Sigmoid colon (tissue), 4 donors: ENCODE data around the gene GTF2IRD1.

ENCODE experiments used
- EP300 ChIP-seq, 4 donors: sonication (generic); formaldehyde crosslinking; IDR thresholded peaks; one replicate each; pipeline ENCODE4 v1.6.1; 2017; ENCODE audit warnings: antibody characterized with exemption in 4 of 4
- POLR2A ChIP-seq, 2 donors: fragments of 450-650 bp; IDR thresholded peaks; one replicate each; pipeline ENCODE4 v1.6.1; 2016; ENCODE audit warnings: antibody characterized with exemption in 2 of 2, mild to moderate bottlenecking in 2 of 2, moderate library complexity in 2 of 2
- POLR2AphosphoS5 ChIP-seq, 4 donors: sonication (generic); formaldehyde crosslinking; IDR thresholded peaks; one replicate each; pipeline ENCODE4 v1.6.1; 2017; ENCODE audit warnings: antibody characterized with exemption in 4 of 4
- TF ChIP-seq, protein P1 (sequence below), 4 experiments: fragments of 450-650 bp in 3 of 4; fragments of 200-600 bp in 1 of 4; IDR thresholded peaks; one replicate each; pipeline ENCODE4 v1.5.1; 2016 to 2019; ENCODE audit warnings: antibody characterized with exemption in 4 of 4, mild to moderate bottlenecking in 3 of 4, moderate library complexity in 2 of 4

DNA sequence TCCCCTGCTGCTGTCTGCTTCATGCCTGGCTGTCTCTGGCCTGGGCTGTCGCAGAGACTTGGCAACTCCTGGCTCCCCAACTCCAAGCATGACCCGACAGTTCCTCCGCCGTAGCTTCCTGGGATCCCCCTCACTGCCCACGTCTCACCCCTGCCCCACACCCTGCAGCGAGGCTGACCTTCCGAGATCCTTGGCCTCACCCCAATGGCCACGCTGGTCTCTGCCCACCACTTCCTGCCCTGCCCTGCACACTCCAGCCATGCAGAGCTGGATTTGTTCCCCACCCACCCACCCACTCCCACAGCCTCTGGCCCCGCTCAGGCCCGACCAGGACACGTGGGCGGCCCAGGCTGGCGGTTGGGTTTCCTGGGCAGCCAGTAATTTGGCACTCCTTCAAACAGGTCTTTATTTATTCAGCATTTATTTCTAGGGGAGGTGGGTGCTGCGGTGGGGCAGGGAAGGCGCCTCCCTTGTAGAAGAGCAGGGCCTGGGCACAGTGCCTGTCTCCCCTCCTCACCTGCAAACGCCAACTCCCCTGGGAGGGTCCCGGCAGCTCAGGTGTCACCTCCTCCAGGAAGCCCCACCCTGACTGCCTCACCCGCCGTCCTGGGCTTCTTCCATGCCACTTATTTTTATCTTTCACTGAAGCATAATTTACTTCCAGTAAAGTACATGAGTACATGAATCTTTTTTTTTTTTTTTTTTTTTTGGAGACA is 25.5 kb downstream of the GTF2IRD1 start:
- TF ChIP-seq, protein P1, sequence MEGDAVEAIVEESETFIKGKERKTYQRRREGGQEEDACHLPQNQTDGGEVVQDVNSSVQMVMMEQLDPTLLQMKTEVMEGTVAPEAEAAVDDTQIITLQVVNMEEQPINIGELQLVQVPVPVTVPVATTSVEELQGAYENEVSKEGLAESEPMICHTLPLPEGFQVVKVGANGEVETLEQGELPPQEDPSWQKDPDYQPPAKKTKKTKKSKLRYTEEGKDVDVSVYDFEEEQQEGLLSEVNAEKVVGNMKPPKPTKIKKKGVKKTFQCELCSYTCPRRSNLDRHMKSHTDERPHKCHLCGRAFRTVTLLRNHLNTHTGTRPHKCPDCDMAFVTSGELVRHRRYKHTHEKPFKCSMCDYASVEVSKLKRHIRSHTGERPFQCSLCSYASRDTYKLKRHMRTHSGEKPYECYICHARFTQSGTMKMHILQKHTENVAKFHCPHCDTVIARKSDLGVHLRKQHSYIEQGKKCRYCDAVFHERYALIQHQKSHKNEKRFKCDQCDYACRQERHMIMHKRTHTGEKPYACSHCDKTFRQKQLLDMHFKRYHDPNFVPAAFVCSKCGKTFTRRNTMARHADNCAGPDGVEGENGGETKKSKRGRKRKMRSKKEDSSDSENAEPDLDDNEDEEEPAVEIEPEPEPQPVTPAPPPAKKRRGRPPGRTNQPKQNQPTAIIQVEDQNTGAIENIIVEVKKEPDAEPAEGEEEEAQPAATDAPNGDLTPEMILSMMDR (IDR thresholded peaks at IDR 0.05) = no peak
- TF ChIP-seq POLR2AphosphoS5 (IDR thresholded peaks at IDR 0.05) (no peak), POLR2A (IDR thresholded peaks at IDR 0.05) (no peak), EP300 (IDR thresholded peaks at IDR 0.05) (peak in 2 of 4 donors; percentile 71 to 79)
